GM21390 (cell line): ENCODE results near the gene TTC9B.
"Not testable (repeated sequence)": the region's sequence is repeated elsewhere in the genome, so short reads cannot be mapped to it uniquely, and the experiment has no call there.

Experiments
- ATAC-seq: cut with Tn5 transposase; IDR thresholded peaks from one replicate; pipeline ENCODE4 v1.9.1; 2021; ENCODE audit not compliant: unreplicated experiment

TTC9B gene

DNA sequence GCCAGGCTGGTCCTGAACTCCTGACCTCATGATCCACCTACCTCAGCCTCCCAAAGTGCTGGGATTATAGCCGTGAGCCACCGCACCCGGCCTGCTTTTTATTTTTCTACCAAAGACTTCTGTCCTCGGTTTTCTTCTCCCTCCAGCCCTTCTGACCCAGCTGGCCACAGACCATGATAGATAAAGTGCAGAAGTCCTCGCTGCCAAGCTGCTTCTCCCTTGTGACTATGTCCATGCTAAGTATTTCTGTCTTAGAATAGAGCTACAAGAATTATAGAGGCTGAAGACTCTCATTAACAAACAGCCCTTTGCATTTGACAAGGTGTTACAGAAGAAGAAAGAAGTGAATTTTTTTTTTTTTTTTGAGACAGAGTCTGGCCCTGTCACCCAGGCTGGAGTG, 42.4 kb downstream of the TTC9B start:
- ATAC-seq: no peak

DNA sequence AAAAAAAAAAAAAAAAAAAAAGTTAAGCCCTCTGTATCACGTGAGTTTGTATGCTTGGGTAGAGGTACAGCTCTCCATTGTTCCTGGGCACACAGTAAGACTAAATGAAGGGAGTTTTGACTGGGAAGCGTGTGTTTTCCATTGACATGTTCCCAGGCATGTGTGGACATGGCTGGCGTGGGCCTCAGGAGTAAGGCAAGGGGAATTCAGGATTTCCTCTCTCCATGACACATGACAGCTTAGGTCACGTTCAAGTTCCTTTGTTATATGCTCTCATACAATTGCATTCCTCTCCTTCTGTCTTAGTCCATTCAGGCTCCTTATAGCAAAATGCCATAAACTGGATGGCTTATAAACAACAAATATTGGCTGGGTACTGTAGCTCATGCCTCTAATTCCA, 44.1 kb downstream of the TTC9B start:
- ATAC-seq: no peak

GRCh38 chr19:40171293-40171692, 46.9 kb downstream of the TTC9B start:
- not testable (repeated sequence) for ATAC-seq

DNA sequence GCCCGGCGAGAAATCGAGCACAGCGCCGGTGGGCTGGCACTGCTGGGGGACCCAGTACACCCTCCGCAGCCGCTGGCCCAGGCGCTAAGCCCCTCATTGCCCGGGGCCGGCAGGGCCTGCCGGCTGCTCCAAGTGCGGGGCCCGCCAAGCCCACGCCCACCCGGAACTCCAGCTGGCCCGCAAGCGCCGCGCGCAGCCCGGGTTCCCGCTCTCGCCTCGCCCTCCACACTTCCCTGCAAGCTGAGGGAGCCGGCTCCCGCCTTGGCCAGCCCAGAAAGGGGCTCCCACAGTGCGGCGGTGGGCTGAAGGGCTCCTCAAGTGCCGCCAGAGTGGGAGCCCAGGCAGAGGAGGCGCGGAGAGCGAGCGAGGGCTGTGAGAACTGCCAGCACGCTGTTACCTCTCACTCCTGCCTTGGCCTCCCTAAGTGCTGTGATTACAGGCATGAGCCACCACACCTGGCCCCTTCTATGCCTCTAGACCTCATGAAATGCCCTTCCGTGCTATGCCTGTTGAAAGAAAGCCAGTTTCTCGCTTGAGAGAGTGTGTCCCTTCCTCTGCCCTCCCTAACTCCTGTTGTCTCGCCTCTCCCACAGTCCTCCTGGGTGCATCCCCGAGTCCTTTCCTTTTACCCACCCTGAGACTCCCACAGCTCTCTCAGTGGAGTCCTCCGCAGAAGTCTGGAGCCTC, 47.7 kb downstream of the TTC9B start:
- ATAC-seq: not testable (repeated sequence)

DNA sequence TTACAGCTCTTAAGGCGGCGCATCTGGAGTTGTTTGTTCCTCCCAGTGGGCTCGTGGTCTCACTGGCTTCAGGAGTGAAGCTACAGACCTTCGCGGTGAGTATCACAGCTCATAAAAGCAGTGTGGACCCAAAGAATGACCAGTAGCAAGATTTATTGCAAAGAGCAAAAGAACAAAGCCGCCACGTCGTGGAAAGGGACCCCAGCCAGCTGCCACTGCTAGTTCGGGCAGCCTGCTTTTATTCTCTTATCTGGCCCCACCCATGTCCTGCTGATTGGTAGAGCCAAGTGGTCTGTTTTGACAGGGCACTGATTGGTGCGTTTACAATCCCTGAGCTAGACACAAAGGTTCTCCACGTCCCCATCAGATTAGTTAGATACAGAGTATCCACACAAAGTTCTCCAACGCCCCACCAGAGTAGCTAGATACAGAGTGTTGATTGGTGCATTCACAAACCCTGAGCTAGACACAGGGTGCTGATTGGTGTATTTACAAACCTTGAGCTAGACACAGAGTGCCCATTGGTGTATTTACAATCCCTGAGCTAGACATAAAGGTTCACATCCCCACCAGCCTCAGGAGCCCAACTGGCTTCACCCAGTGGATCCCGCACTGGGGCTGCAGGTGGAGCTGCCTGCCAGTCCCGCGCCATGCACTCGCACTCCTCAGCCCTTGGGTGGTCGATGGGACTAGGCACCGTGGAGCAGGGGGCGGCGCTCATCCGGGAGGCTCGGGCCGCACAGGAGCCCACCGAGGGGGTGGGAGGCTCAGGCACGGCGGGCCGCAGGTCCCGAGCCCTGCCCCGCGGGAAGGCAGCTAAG, 48.5 kb downstream of the TTC9B start:
- ATAC-seq: not testable (repeated sequence)
